K562 (cell line): ENCODE data around the gene CDKN2C. TPM values are rescaled to one million over a fixed set of nuclear protein-coding genes. Genes with fewer than 3 reads are reported as not detected.

Source experiments
- ASH1L ChIP-seq: fragments of 450-650 bp; IDR thresholded peaks from 2 replicates; pipeline ENCODE4 v1.6.1; 2018; ENCODE audit warnings: borderline replicate concordance, mild to moderate bottlenecking, low read depth; ENCODE audit not compliant: partially characterized antibody
- BDP1 ChIP-seq: IDR thresholded peaks from 3 replicates; pipeline ENCODE4 v1.6.1; 2011; ENCODE audit not compliant: insufficient read length, insufficient read depth
- CC2D1A ChIP-seq: fragments of 450-650 bp; IDR thresholded peaks from 2 replicates; pipeline ENCODE4 v1.6.1; 2017; ENCODE audit warnings: mild to moderate bottlenecking
- EGR1 ChIP-seq: fragments of 450-650 bp; conservative IDR thresholded peaks from 2 replicates; pipeline ENCODE4 v1.6.1; 2017; ENCODE audit warnings: mild to moderate bottlenecking
- MYBL2 ChIP-seq, 2 experiments: fragments of 450-650 bp in 1 of 2; sonication (generic) in 1 of 2; formaldehyde crosslinking in 1 of 2; IDR thresholded peaks; 2 replicates each; pipeline versions ENCODE4 v1.6.1 to v1.8.1; 2017 to 2022; ENCODE audit warnings: borderline replicate concordance in 1 of 2, inconsistent platforms in 1 of 2, low read depth in 1 of 2, mild to moderate bottlenecking in 1 of 2, missing genetic modification reagents in 1 of 2, moderate library complexity in 1 of 2
- PHB ChIP-seq: fragments of 250-450 bp; sonication (Bioruptor Pico); IDR thresholded peaks from 2 replicates; pipeline ENCODE4 v1.5.0; 2021
- POLR2B ChIP-seq: fragments of 450-650 bp; IDR thresholded peaks from 2 replicates; pipeline ENCODE4 v1.6.1; 2018; ENCODE audit warnings: low read depth; ENCODE audit not compliant: partially characterized antibody
- POLR2H ChIP-seq: IDR thresholded peaks from 2 replicates; pipeline ENCODE4 v1.6.1; 2016; ENCODE audit warnings: missing genetic modification characterization, low read depth, mild to moderate bottlenecking, control low read depth, missing compliant biosample characterization, moderate library complexity
- PTRF ChIP-seq: fragments of 450-650 bp; IDR thresholded peaks from 2 replicates; pipeline ENCODE4 v1.6.1; 2016; ENCODE audit warnings: mild to moderate bottlenecking, missing genetic modification characterization, missing compliant biosample characterization
- SAP30 ChIP-seq: fragments of 200-600 bp; sonication (generic); IDR thresholded peaks from 2 replicates; pipeline ENCODE4 v1.6.1; 2012; ENCODE audit warnings: borderline replicate concordance, low read depth, mild to moderate bottlenecking, moderate library complexity, low read length, control low read depth, inconsistent platforms; ENCODE audit not compliant: insufficient read depth, poor library complexity, severe bottlenecking
- SMAD4 ChIP-seq: fragments of 250-450 bp; sonication (Bioruptor Pico); conservative IDR thresholded peaks from 2 replicates; pipeline ENCODE4 v1.8.0; 2021; ENCODE audit warnings: inconsistent platforms, mild to moderate bottlenecking, moderate library complexity
- TAF9B ChIP-seq: fragments of 450-650 bp; IDR thresholded peaks from 2 replicates; pipeline ENCODE4 v1.6.1; 2018; ENCODE audit warnings: mild to moderate bottlenecking; ENCODE audit not compliant: partially characterized antibody
- ZBTB26 ChIP-seq: fragments of 450-650 bp; formaldehyde crosslinking; IDR thresholded peaks from 2 replicates; pipeline ENCODE4 v1.4.0; 2022; ENCODE audit warnings: missing genetic modification characterization
- ZBTB43 ChIP-seq: sonication (generic); formaldehyde crosslinking; IDR thresholded peaks from 2 replicates; pipeline ENCODE4 v1.8.0; 2023; ENCODE audit warnings: mild to moderate bottlenecking, missing genetic modification reagents
- ZNF583 ChIP-seq: fragments of 250-450 bp; sonication (Bioruptor Pico); IDR thresholded peaks from 2 replicates; pipeline ENCODE4 v1.4.0; 2020
- polyA plus RNA-seq, 8 experiments: library from polyadenylated mRNA; depleted of rRNA in 4 of 8; stranded (reverse) in 5 of 8; unstranded in 3 of 8; fragments of >200 nt; fragmentation: Nextera tagmentation in 2 of 8; fragmentation: Illumina TruSeq in 1 of 8; extraction: Ambion mirVana in 2 of 8; extraction: Trizol in 1 of 8; gene quantifications; 2 replicates each; pipeline versions ENCODE4 v1.2.1 to v1.2.3, GENCODE V29; 2011 to 2014; ENCODE audit warnings: inconsistent platforms in 1 of 8, missing spikeins in 1 of 8
- total RNA-seq, 7 experiments: library from RNA; depleted of rRNA in 6 of 7; stranded (reverse); fragments of >200 nt in 6 of 7; fragmentation: Illumina TruSeq in 2 of 7; extraction: Trizol in 2 of 7; gene quantifications; 2 replicates each; pipeline versions ENCODE4 v1.2.1 to v1.2.3, GENCODE V29; 2011 to 2021; ENCODE audit warnings: low replicate concordance in 1 of 7
- TF ChIP-seq, protein P1 (sequence below), 3 experiments: fragments of 200-800 bp in 1 of 3; sonication (Bioruptor generic) in 1 of 3; sonication (generic) in 1 of 3; formaldehyde crosslinking in 1 of 3; IDR thresholded peaks; 2 replicates each; pipeline versions ENCODE4 v1.6.1 to v1.8.0; 2016 to 2022; ENCODE audit warnings: mild to moderate bottlenecking in 2 of 3, missing compliant biosample characterization in 2 of 3, missing genetic modification characterization in 2 of 3, missing genetic modification reagents in 1 of 3
- TF ChIP-seq, protein P2 (sequence below): IDR thresholded peaks from 3 replicates; pipeline ENCODE4 v1.6.1; 2011; ENCODE audit warnings: borderline replicate concordance, mild to moderate bottlenecking; ENCODE audit not compliant: insufficient read length, insufficient read depth
- TF ChIP-seq, protein P3 (sequence below): fragments of 250-450 bp; sonication (Bioruptor Pico); IDR thresholded peaks from 2 replicates; pipeline ENCODE4 v1.9.0; 2021; ENCODE audit warnings: mild to moderate bottlenecking
- TF ChIP-seq, protein P4 (sequence below): sonication (generic); formaldehyde crosslinking; IDR thresholded peaks from 2 replicates; pipeline ENCODE4 v1.8.1; 2023; ENCODE audit warnings: mild to moderate bottlenecking, missing genetic modification reagents

The CDKN2C gene
- total and polyA plus RNA-seq, 9 of the 15 experiments (the other 6 are each of a cell fraction or from before 2014, with no cell fraction given), result 11.9 to 74.3 (median 45.9) TPM

DNA sequence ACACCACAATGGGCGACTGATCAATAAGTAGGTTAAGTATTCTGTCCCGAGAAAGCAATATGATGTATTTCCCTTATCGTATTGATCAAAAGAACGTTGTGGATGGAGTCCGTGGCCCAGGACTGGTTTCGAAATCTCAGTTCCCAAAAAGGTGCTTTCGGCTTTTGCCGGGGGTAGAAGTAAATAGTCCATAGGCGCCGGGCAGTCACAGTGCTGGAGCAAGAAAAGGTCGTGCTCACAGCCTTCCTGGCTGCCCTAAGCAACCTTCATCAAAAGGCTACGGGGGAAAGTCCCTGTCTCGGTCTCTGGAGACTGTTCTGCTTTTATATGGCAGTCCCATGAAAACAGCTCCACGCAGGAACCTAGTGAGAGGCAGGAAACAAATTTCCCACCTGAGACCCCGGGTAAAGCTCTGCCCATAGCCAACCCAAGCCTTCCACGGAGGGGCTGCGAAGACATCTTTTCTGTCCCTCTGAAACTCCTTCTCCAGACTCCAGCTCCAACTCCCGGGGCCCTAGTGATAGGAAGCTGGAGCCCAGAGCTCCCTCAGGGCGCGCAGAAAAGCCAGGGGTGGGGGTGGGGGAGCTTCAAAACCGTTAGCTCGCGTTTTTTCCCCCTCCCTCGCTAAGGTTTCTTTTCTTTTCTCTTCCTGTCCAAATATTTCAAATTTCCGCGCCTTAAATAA, 7.0 kb downstream of the CDKN2C start (continued):
- TF ChIP-seq ASH1L (peak; percentile 19), CC2D1A (peak; percentile 53), BDP1 (no peak), SAP30 (peak; percentile 36), POLR2B (peak; percentile 10), PTRF (tag) (no peak), ZNF583 (CRISPR knock-in tag) (no peak), PHB (CRISPR knock-in tag) (no peak), EGR1 (peak; percentile 26; the same call in 1 of the 2 replicates), ZBTB26 (CRISPR knock-in tag) (0 out of 2 replicates have a peak, but pooled peaks have one; percentile 13), POLR2H (tag) (peak; percentile 70; the same call in 1 of the 2 replicates), TAF9B (peak; percentile 26), ZBTB43 (CRISPR knock-in tag) (0 out of 2 replicates have a peak, but pooled peaks have one; percentile 45), MYBL2 (IDR thresholded peaks at IDR 0.05; ENCODE audit: low read depth) (peak; percentile 94), MYBL2 (CRISPR knock-in tag; IDR thresholded peaks at IDR 0.05; ENCODE audit: borderline replicate concordance) (no peak), SMAD4 (CRISPR knock-in tag) (0 out of 2 replicates have a peak, but pooled peaks have one; percentile 19)
- TF ChIP-seq, protein P1, sequence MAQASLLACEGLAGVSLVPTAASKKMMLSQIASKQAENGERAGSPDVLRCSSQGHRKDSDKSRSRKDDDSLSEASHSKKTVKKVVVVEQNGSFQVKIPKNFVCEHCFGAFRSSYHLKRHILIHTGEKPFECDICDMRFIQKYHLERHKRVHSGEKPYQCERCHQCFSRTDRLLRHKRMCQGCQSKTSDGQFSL (CRISPR knock-in tag; IDR thresholded peaks at IDR 0.05), result no peak
- TF ChIP-seq, protein P1 (tag; IDR thresholded peaks at IDR 0.05), result peak in 1 of 2 experiments; percentile 53; a peak in 2 of 4 replicates
- TF ChIP-seq, protein P2, sequence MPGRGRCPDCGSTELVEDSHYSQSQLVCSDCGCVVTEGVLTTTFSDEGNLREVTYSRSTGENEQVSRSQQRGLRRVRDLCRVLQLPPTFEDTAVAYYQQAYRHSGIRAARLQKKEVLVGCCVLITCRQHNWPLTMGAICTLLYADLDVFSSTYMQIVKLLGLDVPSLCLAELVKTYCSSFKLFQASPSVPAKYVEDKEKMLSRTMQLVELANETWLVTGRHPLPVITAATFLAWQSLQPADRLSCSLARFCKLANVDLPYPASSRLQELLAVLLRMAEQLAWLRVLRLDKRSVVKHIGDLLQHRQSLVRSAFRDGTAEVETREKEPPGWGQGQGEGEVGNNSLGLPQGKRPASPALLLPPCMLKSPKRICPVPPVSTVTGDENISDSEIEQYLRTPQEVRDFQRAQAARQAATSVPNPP, result no peak
- TF ChIP-seq, protein P3, sequence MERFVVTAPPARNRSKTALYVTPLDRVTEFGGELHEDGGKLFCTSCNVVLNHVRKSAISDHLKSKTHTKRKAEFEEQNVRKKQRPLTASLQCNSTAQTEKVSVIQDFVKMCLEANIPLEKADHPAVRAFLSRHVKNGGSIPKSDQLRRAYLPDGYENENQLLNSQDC (CRISPR knock-in tag), result no peak
- TF ChIP-seq, protein P4, sequence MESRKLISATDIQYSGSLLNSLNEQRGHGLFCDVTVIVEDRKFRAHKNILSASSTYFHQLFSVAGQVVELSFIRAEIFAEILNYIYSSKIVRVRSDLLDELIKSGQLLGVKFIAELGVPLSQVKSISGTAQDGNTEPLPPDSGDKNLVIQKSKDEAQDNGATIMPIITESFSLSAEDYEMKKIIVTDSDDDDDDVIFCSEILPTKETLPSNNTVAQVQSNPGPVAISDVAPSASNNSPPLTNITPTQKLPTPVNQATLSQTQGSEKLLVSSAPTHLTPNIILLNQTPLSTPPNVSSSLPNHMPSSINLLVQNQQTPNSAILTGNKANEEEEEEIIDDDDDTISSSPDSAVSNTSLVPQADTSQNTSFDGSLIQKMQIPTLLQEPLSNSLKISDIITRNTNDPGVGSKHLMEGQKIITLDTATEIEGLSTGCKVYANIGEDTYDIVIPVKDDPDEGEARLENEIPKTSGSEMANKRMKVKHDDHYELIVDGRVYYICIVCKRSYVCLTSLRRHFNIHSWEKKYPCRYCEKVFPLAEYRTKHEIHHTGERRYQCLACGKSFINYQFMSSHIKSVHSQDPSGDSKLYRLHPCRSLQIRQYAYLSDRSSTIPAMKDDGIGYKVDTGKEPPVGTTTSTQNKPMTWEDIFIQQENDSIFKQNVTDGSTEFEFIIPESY, result no peak
